Measurements from ENCODE around the gene MSRB1.

DNA sequence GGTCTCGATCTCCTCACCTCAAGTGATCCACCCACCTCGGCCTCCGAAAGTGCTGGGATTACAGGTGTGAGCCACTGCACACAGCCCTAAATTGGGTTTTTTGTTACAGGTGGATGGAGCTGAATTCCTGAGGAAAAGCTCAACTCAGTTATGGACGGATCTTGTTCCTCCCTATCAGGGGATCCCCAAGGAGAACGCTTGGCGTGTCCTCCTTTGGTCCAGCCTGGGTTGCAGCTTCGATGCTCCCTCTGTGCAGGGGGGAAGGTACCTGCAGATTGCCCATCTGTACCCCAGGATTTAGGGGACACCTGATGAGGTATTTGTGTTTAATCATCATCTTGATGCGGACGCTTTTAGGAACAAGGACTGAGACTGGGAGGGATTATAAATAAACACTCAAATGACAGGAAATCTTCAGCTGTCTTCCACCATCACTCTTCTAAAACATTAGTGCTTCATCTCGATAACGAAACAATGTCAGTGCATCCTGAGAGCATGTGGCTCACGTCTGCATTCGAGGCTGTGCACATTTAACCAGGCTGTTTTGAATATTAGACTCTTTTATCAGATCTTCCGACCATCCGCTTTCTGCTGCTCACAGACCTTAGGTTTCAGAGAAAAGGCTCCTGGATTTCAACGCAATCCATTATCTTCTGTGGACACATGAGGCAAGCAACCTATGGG is 52.8 kb downstream of the MSRB1 start:
- no peak for TF ChIP-seq EP300 (IDR thresholded peaks at IDR 0.05; ENCODE audit: borderline replicate concordance)
- TF ChIP-seq FOXM1 (IDR thresholded peaks at IDR 0.05; ENCODE audit: borderline replicate concordance, low read depth): no peak
- no peak for TF ChIP-seq TEAD4 (IDR thresholded peaks at IDR 0.05)

All from Ishikawa (cell line).